ENCODE data around the gene CEND1. TPM values are rescaled to one million over a fixed set of nuclear protein-coding genes. Genes with fewer than 3 reads are reported as not detected.

The CEND1 gene
- total and polyA plus RNA-seq, 2 donors (not counting 1 experiment from before 2014, with no cell fraction given), result 0.25 to 1.3 TPM

DNA sequence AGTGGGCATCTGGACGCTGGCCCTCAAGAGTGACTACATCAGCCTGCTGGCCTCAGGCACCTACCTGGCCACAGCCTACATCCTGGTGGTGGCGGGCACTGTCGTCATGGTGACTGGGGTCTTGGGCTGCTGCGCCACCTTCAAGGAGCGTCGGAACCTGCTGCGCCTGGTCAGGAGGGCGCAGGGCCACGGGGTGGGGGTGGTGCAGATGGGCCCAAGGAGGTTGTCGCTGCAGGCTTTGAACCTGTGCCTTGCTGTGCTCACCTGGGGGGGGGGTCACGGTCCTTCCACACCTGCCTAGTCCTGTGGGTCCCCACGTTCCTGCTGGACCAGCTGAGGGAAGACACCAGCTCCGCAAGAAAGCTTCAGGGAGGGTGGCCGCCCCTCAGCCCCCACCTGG lies 46.4 kb upstream of the CEND1 start:
- DNase-seq (ENCODE audit: low read depth in 2 of 2), result no peak
- no peak overlapping the region for H3K4me3 ChIP-seq (replicated peaks in 1 of 4; ENCODE audit: control extremely low read depth in 1 of 4, insufficient read depth in 1 of 4, low read depth in 3 of 4, low read length in 4 of 4)
- H3K4me2 ChIP-seq (ENCODE audit: extremely low read depth, insufficient read depth, low read length), result no peak overlapping the region
- H3K9me3 ChIP-seq (ENCODE audit: control insufficient read depth, insufficient read depth, low read depth, low read length), result no peaks in the 10 kb centered on the region
- H4K20me1 ChIP-seq (ENCODE audit: control insufficient read depth, extremely low read depth, insufficient read depth, low read length), result peaks cover 3% of the 10 kb centered on the region
- peaks cover 45% of the 10 kb centered on the region for H3K36me3 ChIP-seq (ENCODE audit: control insufficient read depth, insufficient read depth, low read length)
- no peak overlapping the region for H3K9ac ChIP-seq (ENCODE audit: insufficient read depth, low read length)
- peaks cover 68% of the 10 kb centered on the region for H3K79me2 ChIP-seq (ENCODE audit: control insufficient read depth, insufficient read depth, low read length)
- TF ChIP-seq, protein P1, sequence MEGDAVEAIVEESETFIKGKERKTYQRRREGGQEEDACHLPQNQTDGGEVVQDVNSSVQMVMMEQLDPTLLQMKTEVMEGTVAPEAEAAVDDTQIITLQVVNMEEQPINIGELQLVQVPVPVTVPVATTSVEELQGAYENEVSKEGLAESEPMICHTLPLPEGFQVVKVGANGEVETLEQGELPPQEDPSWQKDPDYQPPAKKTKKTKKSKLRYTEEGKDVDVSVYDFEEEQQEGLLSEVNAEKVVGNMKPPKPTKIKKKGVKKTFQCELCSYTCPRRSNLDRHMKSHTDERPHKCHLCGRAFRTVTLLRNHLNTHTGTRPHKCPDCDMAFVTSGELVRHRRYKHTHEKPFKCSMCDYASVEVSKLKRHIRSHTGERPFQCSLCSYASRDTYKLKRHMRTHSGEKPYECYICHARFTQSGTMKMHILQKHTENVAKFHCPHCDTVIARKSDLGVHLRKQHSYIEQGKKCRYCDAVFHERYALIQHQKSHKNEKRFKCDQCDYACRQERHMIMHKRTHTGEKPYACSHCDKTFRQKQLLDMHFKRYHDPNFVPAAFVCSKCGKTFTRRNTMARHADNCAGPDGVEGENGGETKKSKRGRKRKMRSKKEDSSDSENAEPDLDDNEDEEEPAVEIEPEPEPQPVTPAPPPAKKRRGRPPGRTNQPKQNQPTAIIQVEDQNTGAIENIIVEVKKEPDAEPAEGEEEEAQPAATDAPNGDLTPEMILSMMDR (conservative IDR thresholded peaks at IDR 0.05 in 1 of 2, IDR thresholded peaks at IDR 0.05 in 1 of 2; ENCODE audit: low read depth in 1 of 2, low read length in 2 of 2), result no peak
- TF ChIP-seq EZH2 (IDR thresholded peaks at IDR 0.05; ENCODE audit: low read length, missing control alignments), result no peak
- H3K27me3 ChIP-seq (ENCODE audit: control insufficient read depth, insufficient read depth, low read length), result no peaks in the 10 kb centered on the region
- H2AFZ ChIP-seq (ENCODE audit: low read length), result no peak overlapping the region
- no peak overlapping the region for H3K27ac ChIP-seq (ENCODE audit: insufficient read depth, low read length)
- H3K4me1 ChIP-seq (ENCODE audit: control insufficient read depth, extremely low read depth, insufficient read depth, low read length), result peaks cover 38% of the 10 kb centered on the region

- Histone ChIP-seq H3K27ac (ENCODE audit: insufficient read depth, low read length) (peak overlapping the region; percentile 88), H4K20me1 (ENCODE audit: control insufficient read depth, extremely low read depth, insufficient read depth, low read length) (no peaks in the 10 kb centered on the region), H3K9ac (ENCODE audit: insufficient read depth, low read length) (peak overlapping the region; percentile 53), H3K4me1 (ENCODE audit: control insufficient read depth, extremely low read depth, insufficient read depth, low read length) (peaks cover 33% of the 10 kb centered on the region), H3K4me3 (replicated peaks in 1 of 4; ENCODE audit: control extremely low read depth in 1 of 4, insufficient read depth in 1 of 4, low read depth in 3 of 4, low read length in 4 of 4) (peak overlapping the region in 3 of 4 experiments; percentile 37 to 83 (median 80)), H3K4me2 (ENCODE audit: extremely low read depth, insufficient read depth, low read length) (peak overlapping the region; percentile 87), H3K79me2 (ENCODE audit: control insufficient read depth, insufficient read depth, low read length) (peaks cover 51% of the 10 kb centered on the region), H3K36me3 (ENCODE audit: control insufficient read depth, insufficient read depth, low read length) (peaks cover 33% of the 10 kb centered on the region), H3K9me3 (ENCODE audit: control insufficient read depth, insufficient read depth, low read depth, low read length) (no peaks in the 10 kb centered on the region), H2AFZ (ENCODE audit: low read length) (no peak overlapping the region), H3K27me3 (ENCODE audit: control insufficient read depth, insufficient read depth, low read length) (no peaks in the 10 kb centered on the region)
- no peak for TF ChIP-seq EZH2 (IDR thresholded peaks at IDR 0.05; ENCODE audit: low read length, missing control alignments)
- TF ChIP-seq, protein P1 (conservative IDR thresholded peaks at IDR 0.05 in 1 of 2, IDR thresholded peaks at IDR 0.05 in 1 of 2; ENCODE audit: low read depth in 1 of 2, low read length in 2 of 2), result no peak
- peak; percentile 64 to 83 for DNase-seq (ENCODE audit: low read depth in 2 of 2)
Observed at GRCh38 chr11:834371-835316, 44.8 kb upstream of the CEND1 start.

DNA sequence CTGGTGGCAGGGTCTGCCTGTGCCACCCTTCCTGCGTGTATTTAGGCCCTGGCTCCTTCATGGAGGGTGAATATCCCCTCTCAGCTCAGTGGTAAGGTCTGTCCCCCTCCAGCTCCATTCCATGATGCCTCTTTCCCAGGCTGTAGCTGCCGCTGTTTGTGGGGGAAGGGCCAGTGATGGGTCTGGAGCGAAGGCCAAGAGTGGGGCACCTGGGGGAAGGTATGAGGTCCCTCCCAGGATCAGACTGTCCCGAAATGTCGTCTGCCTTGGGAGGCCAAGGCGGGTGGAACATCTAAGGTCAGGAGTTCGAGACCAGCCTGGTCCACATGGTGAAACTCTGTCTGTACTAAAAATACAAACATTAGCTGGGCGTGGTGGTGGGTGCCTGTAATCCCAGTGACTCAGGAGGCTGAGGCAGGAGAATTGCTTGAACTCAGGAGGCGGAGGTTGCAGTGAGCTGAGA lies 44.0 kb upstream of the CEND1 start:
- H3K4me2 ChIP-seq (ENCODE audit: extremely low read depth, insufficient read depth, low read length), result peak overlapping the region; percentile 93
- peak overlapping the region; percentile 74 for H3K9ac ChIP-seq (ENCODE audit: insufficient read depth, low read length)
- H3K36me3 ChIP-seq (ENCODE audit: control insufficient read depth, insufficient read depth, low read length), result peaks cover 26% of the 10 kb centered on the region
- peak overlapping the region; percentile 88 for H3K27ac ChIP-seq (ENCODE audit: insufficient read depth, low read length)
- H3K9me3 ChIP-seq (ENCODE audit: control insufficient read depth, insufficient read depth, low read depth, low read length), result no peaks in the 10 kb centered on the region
- peaks cover 45% of the 10 kb centered on the region for H3K79me2 ChIP-seq (ENCODE audit: control insufficient read depth, insufficient read depth, low read length)
- H3K4me1 ChIP-seq (ENCODE audit: control insufficient read depth, extremely low read depth, insufficient read depth, low read length), result peaks cover 39% of the 10 kb centered on the region
- H3K4me3 ChIP-seq (replicated peaks in 1 of 4; ENCODE audit: control extremely low read depth in 1 of 4, insufficient read depth in 1 of 4, low read depth in 3 of 4, low read length in 4 of 4), result peak overlapping the region; percentile 75 to 83 (median 78)
- no peak overlapping the region for H2AFZ ChIP-seq (ENCODE audit: low read length)
- peak in 1 of 2 donors; percentile 40 for DNase-seq (ENCODE audit: low read depth in 2 of 2)
- H3K27me3 ChIP-seq (ENCODE audit: control insufficient read depth, insufficient read depth, low read length), result no peaks in the 10 kb centered on the region
- TF ChIP-seq, protein P1 (conservative IDR thresholded peaks at IDR 0.05 in 1 of 2, IDR thresholded peaks at IDR 0.05 in 1 of 2; ENCODE audit: low read depth in 1 of 2, low read length in 2 of 2), result no peak
- no peak for TF ChIP-seq EZH2 (IDR thresholded peaks at IDR 0.05; ENCODE audit: low read length, missing control alignments)
- H4K20me1 ChIP-seq (ENCODE audit: control insufficient read depth, extremely low read depth, insufficient read depth, low read length), result no peaks in the 10 kb centered on the region
